ENCODE results near the gene LRRC37A3.
A peak's percentile ranks its signal among the peaks of the same experiment; 100 is the strongest.

LRRC37A3 gene

GRCh38 chr17:64950871-64951270 lies 31.6 kb upstream of the LRRC37A3 start:
- TF ChIP-seq CTCF (IDR thresholded peaks at IDR 0.05; ENCODE audit: low read length, missing control alignments) = no peak
- H3K4me3 ChIP-seq (replicated peaks; ENCODE audit: low read depth, low read length) = no peak overlapping the region
- peak; percentile 29 for DNase-seq (ENCODE audit: low read depth)

GRCh38 chr17:64947152-64947551 lies 27.9 kb upstream of the LRRC37A3 start:
- no peak overlapping the region for H3K4me3 ChIP-seq (replicated peaks; ENCODE audit: low read depth, low read length)
- TF ChIP-seq CTCF (IDR thresholded peaks at IDR 0.05; ENCODE audit: low read length, missing control alignments) = no peak
- DNase-seq (ENCODE audit: low read depth) = no peak

GRCh38 chr17:64941761-64942160 lies 22.5 kb upstream of the LRRC37A3 start:
- no peak overlapping the region for H3K4me3 ChIP-seq (replicated peaks; ENCODE audit: low read depth, low read length)
- no peak for TF ChIP-seq CTCF (IDR thresholded peaks at IDR 0.05; ENCODE audit: low read length, missing control alignments)
- no peak for DNase-seq (ENCODE audit: low read depth)

- H3K4me3 ChIP-seq (replicated peaks; ENCODE audit: low read depth, low read length) = no peak overlapping the region
- no peak for TF ChIP-seq CTCF (IDR thresholded peaks at IDR 0.05; ENCODE audit: low read length, missing control alignments)
- no peak for DNase-seq (ENCODE audit: low read depth)
These were observed 21.8 kb upstream of the LRRC37A3 start for GRCh38 chr17:64941045-64941444.

- DNase-seq (ENCODE audit: low read depth) = no peak
- no peak for TF ChIP-seq CTCF (IDR thresholded peaks at IDR 0.05; ENCODE audit: low read length, missing control alignments)
- no peak overlapping the region for H3K4me3 ChIP-seq (replicated peaks; ENCODE audit: low read depth, low read length)
These were observed 20.8 kb upstream of the LRRC37A3 start for GRCh38 chr17:64940055-64940454.

- peak; percentile 67 for TF ChIP-seq CTCF (IDR thresholded peaks at IDR 0.05; ENCODE audit: low read length, missing control alignments)
- no peak overlapping the region for H3K4me3 ChIP-seq (replicated peaks; ENCODE audit: low read depth, low read length)
- peak; percentile 56 for DNase-seq (ENCODE audit: low read depth)
These were observed 19.7 kb upstream of the LRRC37A3 start for GRCh38 chr17:64938925-64939474.

- DNase-seq (ENCODE audit: low read depth) = no peak
- no peak for TF ChIP-seq CTCF (IDR thresholded peaks at IDR 0.05; ENCODE audit: low read length, missing control alignments)
- no peak overlapping the region for H3K4me3 ChIP-seq (replicated peaks; ENCODE audit: low read depth, low read length)
These were observed 19.0 kb upstream of the LRRC37A3 start for GRCh38 chr17:64938290-64938689.

Data from fibroblast of pulmonary artery (primary cell).